IMR-90 (cell line): ENCODE measurements around the gene SYNE2. TPM values are rescaled to one million over a fixed set of nuclear protein-coding genes. Genes with fewer than 3 reads are reported as not detected.

Source experiments
- ATAC-seq: fragments of 200-7000 bp; cut with Tn5 transposase; 2 replicates; pipeline ENCODE4 v1.9.1; 2020; ENCODE audit warnings: low read depth, mild to moderate bottlenecking, moderate library complexity
- BruUV-seq: library from RNA; stranded (reverse); fragments of 400-500 nt; replicated peaks from 2 replicates; lab custom pipeline; 2021; lab: Mats Ljungman, UMichigan
- CTCF ChIA-PET: fragments of 300-600 bp; formaldehyde crosslinking; extraction: SDS; loops from one replicate; lab custom pipeline; 2021; ENCODE audit warnings: antibody characterized with exemption; lab: Yijun Ruan, JAX
- POLR2A ChIA-PET: fragments of 300-600 bp; sonication (Branson Sonifier 250); formaldehyde crosslinking; loops from one replicate; lab custom pipeline; 2022; ENCODE audit warnings: antibody characterized with exemption; ENCODE audit not compliant: unreplicated experiment; lab: Charles Lee
- DNase-seq: peaks from one replicate; pipeline ENCODE4 v3.0.0; 2013
- H2AFZ ChIP-seq: replicated peaks from 2 replicates; pipeline ENCODE3; 2013; ENCODE audit warnings: low read length, mild to moderate bottlenecking; ENCODE audit not compliant: poor library complexity
- H2AK5ac ChIP-seq: 2 replicates; pipeline ENCODE4 v1.6.1; 2013; ENCODE audit warnings: low read depth, low read length, inconsistent platforms
- H2AK9ac ChIP-seq: replicated peaks from 2 replicates; pipeline ENCODE3; 2013; ENCODE audit warnings: mild to moderate bottlenecking, low read depth, low read length, moderate library complexity; ENCODE audit not compliant: poor library complexity
- H2BK120ac ChIP-seq: 2 replicates; pipeline ENCODE4 v1.6.1; 2013; ENCODE audit warnings: low read depth, low read length, inconsistent platforms
- H2BK15ac ChIP-seq: 3 replicates; pipeline ENCODE4 v1.6.1; 2013; ENCODE audit warnings: low read depth, low read length, inconsistent platforms
- H2BK20ac ChIP-seq: 2 replicates; pipeline ENCODE4 v1.6.1; 2013; ENCODE audit warnings: low read depth, mild to moderate bottlenecking, inconsistent platforms, low read length, moderate library complexity
- H2BK5ac ChIP-seq: 2 replicates; pipeline ENCODE4 v1.6.1; 2013; ENCODE audit warnings: mild to moderate bottlenecking, low read depth, low read length, inconsistent platforms; ENCODE audit not compliant: poor library complexity, severe bottlenecking
- H3K14ac ChIP-seq: replicated peaks from 2 replicates; pipeline ENCODE4 v1.6.1; 2013; ENCODE audit warnings: low read depth, low read length, inconsistent platforms
- H3K18ac ChIP-seq: 2 replicates; pipeline ENCODE4 v1.6.1; 2013; ENCODE audit warnings: low read depth, low read length, control low read depth
- H3K23ac ChIP-seq: 2 replicates; pipeline ENCODE4 v1.6.1; 2013; ENCODE audit warnings: low read depth, low read length, inconsistent platforms
- H3K27ac ChIP-seq: 2 replicates; pipeline ENCODE4 v1.5.1; 2013; ENCODE audit warnings: mild to moderate bottlenecking, control low read depth, low read length; ENCODE audit not compliant: insufficient read depth
- H3K27me3 ChIP-seq: 2 replicates; pipeline ENCODE4 v1.6.1; 2013; ENCODE audit warnings: low read length; ENCODE audit not compliant: control insufficient read depth, insufficient read depth
- H3K36me3 ChIP-seq: 2 replicates; pipeline ENCODE4 v1.6.1; 2013; ENCODE audit warnings: low read length, mixed read lengths; ENCODE audit not compliant: control insufficient read depth, insufficient read depth
- H3K4ac ChIP-seq: 2 replicates; pipeline ENCODE4 v1.6.1; 2013; ENCODE audit warnings: low read depth, low read length, inconsistent platforms
- H3K4me1 ChIP-seq: 2 replicates; pipeline ENCODE4 v1.6.1; 2013; ENCODE audit warnings: low read length, mixed read lengths; ENCODE audit not compliant: control insufficient read depth, insufficient read depth
- H3K4me2 ChIP-seq: 2 replicates; pipeline ENCODE4 v1.6.1; 2013; ENCODE audit warnings: low read depth, mild to moderate bottlenecking, control low read depth, low read length, moderate library complexity
- H3K4me3 ChIP-seq: 2 replicates; pipeline ENCODE4 v1.5.1; 2013; ENCODE audit warnings: low read depth, mild to moderate bottlenecking, control low read depth, low read length, moderate library complexity; ENCODE audit not compliant: insufficient read depth
- H3K56ac ChIP-seq: 2 replicates; pipeline ENCODE4 v1.6.1; 2013; ENCODE audit warnings: low read length, inconsistent platforms; ENCODE audit not compliant: insufficient read depth; ENCODE audit errors: extremely low read depth
- H3K79me1 ChIP-seq, 2 experiments: 2 replicates each; pipeline ENCODE4 v1.6.1; 2013; ENCODE audit warnings: low read length in 2 of 2, inconsistent platforms in 1 of 2, low read depth in 1 of 2
- H3K9ac ChIP-seq: 2 replicates; pipeline ENCODE4 v1.6.1; 2013; ENCODE audit warnings: low read depth, low read length, control low read depth
- H3K9me1 ChIP-seq: 2 replicates; pipeline ENCODE4 v1.6.1; 2013; ENCODE audit warnings: low read length, inconsistent platforms; ENCODE audit not compliant: insufficient read depth
- H3K9me3 ChIP-seq: 2 replicates; pipeline ENCODE4 v1.6.1; 2013; ENCODE audit warnings: low read length; ENCODE audit not compliant: control insufficient read depth, insufficient read depth
- H4K20me1 ChIP-seq: 2 replicates; pipeline ENCODE4 v1.6.1; 2013; ENCODE audit warnings: low read length, inconsistent platforms; ENCODE audit not compliant: insufficient read depth
- H4K5ac ChIP-seq: 2 replicates; pipeline ENCODE4 v1.6.1; 2013; ENCODE audit warnings: mild to moderate bottlenecking, low read depth, low read length, control low read depth
- H4K8ac ChIP-seq, 2 experiments: 2 replicates each; pipeline ENCODE4 v1.6.1; 2013; ENCODE audit warnings: low read depth in 2 of 2, low read length in 2 of 2, control low read depth in 1 of 2, inconsistent platforms in 1 of 2
- H4K91ac ChIP-seq: 2 replicates; pipeline ENCODE4 v1.6.1; 2013; ENCODE audit warnings: low read depth, low read length, inconsistent platforms; ENCODE audit not compliant: insufficient read depth
- BHLHE40 ChIP-seq: fragments of 150-350 bp; IDR thresholded peaks from 2 replicates; pipeline ENCODE4 v1.6.1; 2016; ENCODE audit warnings: mild to moderate bottlenecking, low read depth, low read length
- CEBPB ChIP-seq: IDR thresholded peaks from 2 replicates; pipeline ENCODE4 v1.6.1; 2012; ENCODE audit warnings: low read depth, low read length, improper control_type of control experiment
- MAZ ChIP-seq: IDR thresholded peaks from 2 replicates; pipeline ENCODE4 v1.6.1; 2012; ENCODE audit warnings: low read depth, mild to moderate bottlenecking, low read length, improper control_type of control experiment, moderate library complexity, borderline replicate concordance
- MXI1 ChIP-seq: IDR thresholded peaks from 2 replicates; pipeline ENCODE4 v1.6.1; 2012; ENCODE audit warnings: low read depth, mild to moderate bottlenecking, low read length, moderate library complexity, borderline replicate concordance
- POLR2A ChIP-seq: IDR thresholded peaks from 2 replicates; pipeline ENCODE4 v1.6.1; 2012; ENCODE audit warnings: mild to moderate bottlenecking, low read depth, low read length
- WGBS, 2 experiments: methylation state at CpG; one replicate each; pipeline versions ENCODE4 v1.1.5 to v1.1.7; 2013; ENCODE audit warnings: missing lambda C conversion rate in 2 of 2; ENCODE audit not compliant: insufficient read length in 1 of 2; ENCODE audit errors: extremely low coverage in 2 of 2; 5-methylcytosine and 5-hydroxymethylcytosine counted together
- dilution Hi-C: fragments of 300-500 bp; cut with HindIII; formaldehyde crosslinking; loops from one replicate; pipeline ENCODE4 v1.14.3; 2018; ENCODE audit warnings: low sequenced_read_pairs; ENCODE audit not compliant: unreplicated experiment
- in situ Hi-C: fragments of 300-500 bp; cut with MboI; formaldehyde crosslinking; loops from 3 replicates; pipeline ENCODE4 v1.14.3; 2019; ENCODE audit warnings: low sequenced_read_pairs, inconsistent platforms, mixed read lengths
- intact Hi-C: fragments of 100-400 bp; cut with micrococcal nuclease; formaldehyde crosslinking; loops from 2 replicates; pipeline ENCODE4 v1.10.0; 2022
- polyA plus RNA-seq, 3 experiments: library from polyadenylated mRNA; depleted of rRNA; stranded (reverse); fragments of >200 nt; gene quantifications; 2 replicates each; pipeline ENCODE4 v1.2.3, GENCODE V29; 2012; ENCODE audit warnings: low replicate concordance in 1 of 3
- total RNA-seq: library from RNA; depleted of rRNA; stranded (reverse); fragments of >200 nt; gene quantifications from 2 replicates; pipeline ENCODE4 v1.2.3, GENCODE V29; 2012
- TF ChIP-seq, protein P1 (sequence below): conservative IDR thresholded peaks from 2 replicates; pipeline ENCODE4 v1.5.1; 2012; ENCODE audit warnings: mild to moderate bottlenecking, low read depth, low read length, improper control_type of control experiment
- TF ChIP-seq, protein P2 (sequence below): fragments of 150-350 bp; IDR thresholded peaks from 2 replicates; pipeline ENCODE4 v1.6.1; 2016; ENCODE audit warnings: low read depth, mild to moderate bottlenecking, low read length, moderate library complexity, borderline replicate concordance
- TF ChIP-seq, protein P3 (sequence below): fragments of 150-350 bp; IDR thresholded peaks from 2 replicates; pipeline ENCODE4 v1.6.1; 2017; ENCODE audit warnings: mild to moderate bottlenecking, antibody characterized with exemption, low read length, low read depth

The SYNE2 gene
- total and polyA plus RNA-seq, 2 of the 4 experiments (the other 2 are of a cell fraction), result 5.2 to 28.9 TPM

DNA sequence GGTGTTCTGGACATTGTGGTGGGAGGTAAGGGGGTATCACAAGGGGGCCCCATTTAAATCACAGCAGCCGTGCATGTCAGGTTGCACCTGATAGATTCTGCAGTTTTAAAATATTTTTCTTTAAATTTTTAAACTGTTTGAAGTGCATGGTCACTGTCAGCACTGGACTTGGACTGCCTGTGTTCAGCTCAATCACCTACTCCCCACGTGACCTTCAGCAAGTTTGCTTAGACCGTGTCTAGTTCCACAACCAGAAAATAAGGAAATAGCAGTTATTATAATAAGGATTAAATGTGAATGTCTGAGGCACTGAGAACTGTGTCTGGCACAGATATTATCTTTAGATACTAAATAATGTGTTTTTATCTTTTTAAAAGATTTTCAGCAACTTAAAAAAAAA is 376.7 kb downstream of the SYNE2 start:
- Histone ChIP-seq H4K91ac (no peak overlapping the region), H3K14ac (no peak overlapping the region), H3K23ac (no peak overlapping the region), H3K18ac (no peak overlapping the region), H2BK15ac (no peak overlapping the region), H3K4me2 (no peak overlapping the region), H3K79me1 (no peaks in the 10 kb centered on the region), H4K8ac (no peak overlapping the region), H3K56ac (no peak overlapping the region), H3K27ac (no peak overlapping the region), H2BK5ac (no peak overlapping the region), H3K4me1 (peaks cover 14% of the 10 kb centered on the region), H2BK20ac (no peak overlapping the region), H2BK120ac (no peak overlapping the region), H4K20me1 (peaks cover 4% of the 10 kb centered on the region; the same call in 1 of the 2 replicates), H4K5ac (no peak overlapping the region), H2AFZ (no peak overlapping the region), H3K9me1 (peaks cover 19% of the 10 kb centered on the region), H2AK5ac (no peak overlapping the region), H3K9me3 (no peaks in the 10 kb centered on the region), H3K4me3 (no peak overlapping the region), H3K36me3 (peaks cover 1% of the 10 kb centered on the region; the same call in 1 of the 2 replicates), H3K27me3 (no peaks in the 10 kb centered on the region), H3K9ac (no peak overlapping the region), H3K4ac (no peak overlapping the region), H2AK9ac (no peak overlapping the region)
- TF ChIP-seq, protein P1, sequence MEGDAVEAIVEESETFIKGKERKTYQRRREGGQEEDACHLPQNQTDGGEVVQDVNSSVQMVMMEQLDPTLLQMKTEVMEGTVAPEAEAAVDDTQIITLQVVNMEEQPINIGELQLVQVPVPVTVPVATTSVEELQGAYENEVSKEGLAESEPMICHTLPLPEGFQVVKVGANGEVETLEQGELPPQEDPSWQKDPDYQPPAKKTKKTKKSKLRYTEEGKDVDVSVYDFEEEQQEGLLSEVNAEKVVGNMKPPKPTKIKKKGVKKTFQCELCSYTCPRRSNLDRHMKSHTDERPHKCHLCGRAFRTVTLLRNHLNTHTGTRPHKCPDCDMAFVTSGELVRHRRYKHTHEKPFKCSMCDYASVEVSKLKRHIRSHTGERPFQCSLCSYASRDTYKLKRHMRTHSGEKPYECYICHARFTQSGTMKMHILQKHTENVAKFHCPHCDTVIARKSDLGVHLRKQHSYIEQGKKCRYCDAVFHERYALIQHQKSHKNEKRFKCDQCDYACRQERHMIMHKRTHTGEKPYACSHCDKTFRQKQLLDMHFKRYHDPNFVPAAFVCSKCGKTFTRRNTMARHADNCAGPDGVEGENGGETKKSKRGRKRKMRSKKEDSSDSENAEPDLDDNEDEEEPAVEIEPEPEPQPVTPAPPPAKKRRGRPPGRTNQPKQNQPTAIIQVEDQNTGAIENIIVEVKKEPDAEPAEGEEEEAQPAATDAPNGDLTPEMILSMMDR, result no peak
- TF ChIP-seq BHLHE40 (no peak), CEBPB (no peak), MAZ (no peak), POLR2A (no peak), MXI1 (no peak)
- TF ChIP-seq, protein P2, sequence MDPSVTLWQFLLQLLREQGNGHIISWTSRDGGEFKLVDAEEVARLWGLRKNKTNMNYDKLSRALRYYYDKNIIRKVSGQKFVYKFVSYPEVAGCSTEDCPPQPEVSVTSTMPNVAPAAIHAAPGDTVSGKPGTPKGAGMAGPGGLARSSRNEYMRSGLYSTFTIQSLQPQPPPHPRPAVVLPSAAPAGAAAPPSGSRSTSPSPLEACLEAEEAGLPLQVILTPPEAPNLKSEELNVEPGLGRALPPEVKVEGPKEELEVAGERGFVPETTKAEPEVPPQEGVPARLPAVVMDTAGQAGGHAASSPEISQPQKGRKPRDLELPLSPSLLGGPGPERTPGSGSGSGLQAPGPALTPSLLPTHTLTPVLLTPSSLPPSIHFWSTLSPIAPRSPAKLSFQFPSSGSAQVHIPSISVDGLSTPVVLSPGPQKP, result no peak
- TF ChIP-seq, protein P3, sequence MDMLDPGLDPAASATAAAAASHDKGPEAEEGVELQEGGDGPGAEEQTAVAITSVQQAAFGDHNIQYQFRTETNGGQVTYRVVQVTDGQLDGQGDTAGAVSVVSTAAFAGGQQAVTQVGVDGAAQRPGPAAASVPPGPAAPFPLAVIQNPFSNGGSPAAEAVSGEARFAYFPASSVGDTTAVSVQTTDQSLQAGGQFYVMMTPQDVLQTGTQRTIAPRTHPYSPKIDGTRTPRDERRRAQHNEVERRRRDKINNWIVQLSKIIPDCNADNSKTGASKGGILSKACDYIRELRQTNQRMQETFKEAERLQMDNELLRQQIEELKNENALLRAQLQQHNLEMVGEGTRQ, result no peak
- no peak for DNase-seq
- dilution Hi-C loops, result no loop called here
- ATAC-seq, result no peak
- no CpG with 5 or more reads among the region's 3 CpGs for whole genome bisulfite sequencing, 2 experiments
- intact Hi-C loops, result no loop called here
- in situ Hi-C loops, result no loop called here
- CTCF ChIA-PET, result interaction anchor here (0.9 kb wide), 1 partner anchor 18 kb away, joined by 3 read pairs; no protein-coding TSS in a partner anchor
- no TSS peak for BruUV-seq
- POLR2A ChIA-PET, result no interaction called here
